Progenitor cell of endocrine pancreas (in vitro differentiated cells): Measurements from ENCODE around the gene CHCHD3. TPM values are rescaled to one million over a fixed set of nuclear protein-coding genes. Genes with fewer than 3 reads are reported as not detected.

Experiments used
- DNase-seq: peaks from one replicate; pipeline ENCODE4 v3.0.0; 2021; ENCODE audit warnings: low spot score; ENCODE audit not compliant: unreplicated experiment
- H3K27ac Mint-ChIP-seq: 2 replicates; pipeline ENCODE4 v1.8.0; 2021; ENCODE audit warnings: mild to moderate bottlenecking, moderate library complexity, mixed read lengths
- H3K27me3 Mint-ChIP-seq: 2 replicates; pipeline ENCODE4 v1.8.0; 2021; ENCODE audit warnings: mixed read lengths
- H3K36me3 Mint-ChIP-seq: 2 replicates; pipeline ENCODE4 v1.8.0; 2022; ENCODE audit warnings: mixed read lengths; ENCODE audit not compliant: insufficient read depth
- H3K4me1 Mint-ChIP-seq: 2 replicates; pipeline ENCODE4 v1.8.0; 2021; ENCODE audit warnings: low read depth, mixed read lengths
- H3K4me3 Mint-ChIP-seq: 2 replicates; pipeline ENCODE4 v1.8.0; 2021; ENCODE audit warnings: low read depth, mild to moderate bottlenecking, moderate library complexity, mixed read lengths
- H3K9me3 Mint-ChIP-seq: 2 replicates; pipeline ENCODE4 v1.8.0; 2021; ENCODE audit warnings: low read depth, mixed read lengths
- CTCF ChIP-seq: fragments of 200-600 bp; sonication (generic); IDR thresholded peaks from one replicate; pipeline ENCODE4 v1.5.0; 2021; ENCODE audit warnings: antibody characterized with exemption, mild to moderate bottlenecking; ENCODE audit not compliant: unreplicated experiment
- total RNA-seq: library from RNA; stranded (reverse); gene quantifications from 2 replicates; pipeline ENCODE4 v1.2.1, GENCODE V29; 2021

CHCHD3 gene
- total RNA-seq, 1 donor from 2014 or later = 67.3 TPM

GRCh38 chr7:133022661-133023060, 59.2 kb downstream of the CHCHD3 start:
- peaks cover 3% of the 10 kb centered on the region for H3K9me3 Mint-ChIP-seq
- peaks cover 6% of the 10 kb centered on the region for H3K36me3 Mint-ChIP-seq
- H3K4me3 Mint-ChIP-seq = no peak overlapping the region
- no peaks in the 10 kb centered on the region for H3K27me3 Mint-ChIP-seq
- no peak overlapping the region for H3K27ac Mint-ChIP-seq
- peaks cover 6% of the 10 kb centered on the region for H3K4me1 Mint-ChIP-seq
- no peak for DNase-seq
- TF ChIP-seq CTCF = no peak

- Mint-ChIP-seq H3K36me3 (peaks cover 3% of the 10 kb centered on the region), H3K9me3 (no peaks in the 10 kb centered on the region), H3K4me1 (peaks cover 6% of the 10 kb centered on the region), H3K27ac (no peak overlapping the region), H3K4me3 (no peak overlapping the region), H3K27me3 (no peaks in the 10 kb centered on the region)
- TF ChIP-seq CTCF = no peak
- DNase-seq = no peak
These were observed 60.7 kb downstream of the CHCHD3 start for GRCh38 chr7:133021196-133021595.

DNA sequence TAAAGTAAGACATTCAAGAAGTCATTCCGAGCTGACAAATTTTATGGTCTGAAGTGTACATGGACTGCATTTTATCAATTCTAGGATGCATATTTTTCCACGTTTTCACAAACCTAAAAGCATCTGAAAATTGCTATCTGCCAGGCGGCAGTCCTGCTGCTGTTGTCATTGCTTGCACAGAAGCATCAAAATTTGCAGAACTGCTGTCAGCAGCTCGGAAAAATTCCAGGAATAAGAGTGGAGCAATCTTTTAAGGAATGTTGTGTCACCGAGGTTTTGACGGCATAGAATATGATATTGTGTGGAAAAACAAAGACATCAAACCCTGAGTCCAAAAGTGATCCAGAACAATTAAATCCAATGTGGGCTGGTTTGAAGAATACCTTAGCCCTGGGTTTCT, 61.4 kb downstream of the CHCHD3 start:
- Mint-ChIP-seq H3K27ac (no peak overlapping the region), H3K4me3 (no peak overlapping the region), H3K27me3 (no peaks in the 10 kb centered on the region), H3K36me3 (peaks cover 3% of the 10 kb centered on the region), H3K9me3 (no peaks in the 10 kb centered on the region), H3K4me1 (peaks cover 6% of the 10 kb centered on the region)
- no peak for DNase-seq
- no peak for TF ChIP-seq CTCF

GRCh38 chr7:133019590-133019989, 62.3 kb downstream of the CHCHD3 start:
- no peak for TF ChIP-seq CTCF
- Mint-ChIP-seq H3K27ac (no peak overlapping the region), H3K4me1 (peaks cover 6% of the 10 kb centered on the region), H3K9me3 (no peaks in the 10 kb centered on the region), H3K4me3 (no peak overlapping the region), H3K27me3 (no peaks in the 10 kb centered on the region), H3K36me3 (peaks cover 3% of the 10 kb centered on the region)
- DNase-seq = no peak

GRCh38 chr7:133016604-133017003, 65.3 kb downstream of the CHCHD3 start:
- no peak for DNase-seq
- Mint-ChIP-seq H3K27ac (no peak overlapping the region), H3K36me3 (peaks cover 3% of the 10 kb centered on the region), H3K4me3 (no peak overlapping the region), H3K9me3 (no peaks in the 10 kb centered on the region), H3K27me3 (no peaks in the 10 kb centered on the region), H3K4me1 (peaks cover 5% of the 10 kb centered on the region)
- no peak for TF ChIP-seq CTCF
